GM12878 (cell line): Measurements from ENCODE around the gene TEPSIN. TPM values are rescaled to one million over a fixed set of nuclear protein-coding genes. Genes with fewer than 3 reads are reported as not detected.

Source experiments
- ATAC-seq: fragments of 200-7000 bp; cut with Tn5 transposase; 3 replicates; pipeline ENCODE4 v1.9.1; 2020; ENCODE audit warnings: mild to moderate bottlenecking, moderate library complexity
- BruUV-seq: library from RNA; stranded (reverse); fragments of 400-500 nt; replicated peaks from 2 replicates; lab custom pipeline; 2021; lab: Mats Ljungman, UMichigan
- CTCF ChIA-PET: fragments of 300-600 bp; sonication (Branson Sonifier 250); formaldehyde crosslinking; extraction: SDS; loops from one replicate; lab custom pipeline; 2021; ENCODE audit warnings: inconsistent platforms; lab: Yijun Ruan, JAX
- POLR2A ChIA-PET: fragments of 350-600 bp; formaldehyde crosslinking; extraction: SDS; loops from one replicate; lab custom pipeline; 2021; ENCODE audit warnings: inconsistent platforms; lab: Charles Lee
- RAD21 ChIA-PET: fragments of 300-600 bp; sonication (Branson Sonifier 250); formaldehyde crosslinking; loops from one replicate; lab custom pipeline; 2023; ENCODE audit warnings: antibody characterized with exemption; ENCODE audit not compliant: unreplicated experiment; lab: Charles Lee
- SMC1A ChIA-PET: fragments of 300-600 bp; sonication (Branson Sonifier 250); formaldehyde crosslinking; loops from one replicate; lab custom pipeline; 2023; ENCODE audit not compliant: unreplicated experiment, uncharacterized antibody; lab: Charles Lee
- DNase-seq: peaks from one replicate; pipeline ENCODE4 v3.0.0-alpha.2; 2011; ENCODE audit warnings: low read depth, low spot score
- FAIRE-seq: peaks from 3 replicates; lab custom pipeline; 2011; peaks lifted over from hg19 to GRCh38; lab: Jason Lieb, UNC
- H2AFZ ChIP-seq: 2 replicates; pipeline ENCODE4 v1.6.0; 2011; ENCODE audit warnings: low read depth, low read length, control low read depth; ENCODE audit not compliant: control insufficient read depth
- H3K27ac ChIP-seq: 2 replicates; pipeline ENCODE4 v1.5.1; 2011; ENCODE audit warnings: control low read depth; ENCODE audit not compliant: control insufficient read depth, insufficient read depth
- H3K27me3 ChIP-seq, 2 experiments: replicated peaks in 1 of 2; 2 replicates each; pipeline versions ENCODE4 v1.6.0 to v1.6.1; 2011; ENCODE audit warnings: low read length in 1 of 2; ENCODE audit not compliant: control insufficient read depth in 2 of 2, insufficient read depth in 2 of 2
- H3K36me3 ChIP-seq, 2 experiments: 2 replicates each; pipeline ENCODE4 v1.5.1; 2011; ENCODE audit warnings: low read length in 1 of 2; ENCODE audit not compliant: control insufficient read depth in 2 of 2, insufficient read depth in 2 of 2
- H3K4me1 ChIP-seq: 2 replicates; pipeline ENCODE4 v1.6.1; 2011; ENCODE audit warnings: mild to moderate bottlenecking, low read length, moderate library complexity, mixed read lengths; ENCODE audit not compliant: control insufficient read depth, insufficient read depth
- H3K4me2 ChIP-seq: 2 replicates; pipeline ENCODE4 v1.6.0; 2011; ENCODE audit warnings: control low read depth; ENCODE audit not compliant: control insufficient read depth, insufficient read depth
- H3K4me3 ChIP-seq: fragments of 200-600 bp; sonication (generic); 2 replicates; pipeline ENCODE4 v1.5.1; 2016
- H3K79me2 ChIP-seq: 2 replicates; pipeline ENCODE4 v1.6.0; 2011; ENCODE audit warnings: low read length; ENCODE audit not compliant: control insufficient read depth, insufficient read depth
- H3K9ac ChIP-seq: 2 replicates; pipeline ENCODE4 v1.8.0; 2011; ENCODE audit warnings: low read length, control low read depth, mixed read lengths; ENCODE audit not compliant: control insufficient read depth, insufficient read depth
- H3K9me3 ChIP-seq: replicated peaks from 3 replicates; pipeline ENCODE4 v1.5.1; 2011; ENCODE audit warnings: mild to moderate bottlenecking, low read length; ENCODE audit not compliant: control insufficient read depth, insufficient read depth
- H4K20me1 ChIP-seq: 2 replicates; pipeline ENCODE4 v1.6.0; 2011; ENCODE audit not compliant: control insufficient read depth, insufficient read depth
- ATF3 ChIP-seq: IDR thresholded peaks from 2 replicates; pipeline ENCODE4 v1.6.1; 2011; ENCODE audit warnings: low read depth, mild to moderate bottlenecking, low read length, moderate library complexity, borderline replicate concordance; ENCODE audit errors: extremely low read depth
- BCL3 ChIP-seq: IDR thresholded peaks from 2 replicates; pipeline ENCODE4 v1.6.1; 2011; ENCODE audit warnings: borderline replicate concordance, low read depth, mild to moderate bottlenecking, moderate library complexity, low read length; ENCODE audit not compliant: insufficient read depth, poor library complexity, severe bottlenecking
- BCLAF1 ChIP-seq: fragments of 450-650 bp; IDR thresholded peaks from 2 replicates; pipeline ENCODE4 v1.6.1; 2017; ENCODE audit warnings: antibody characterized with exemption, mild to moderate bottlenecking, moderate library complexity
- CBX5 ChIP-seq: sonication (generic); IDR thresholded peaks from 2 replicates; pipeline ENCODE4 v1.6.1; 2016; ENCODE audit warnings: low read depth, moderate library complexity, mild to moderate bottlenecking, inconsistent platforms
- ETV6 ChIP-seq, 2 experiments: fragments of 450-650 bp in 1 of 2; IDR thresholded peaks in 1 of 2; conservative IDR thresholded peaks in 1 of 2; 2 replicates each; pipeline ENCODE4 v1.6.1; 2014; ENCODE audit warnings: antibody characterized with exemption in 1 of 2, borderline replicate concordance in 1 of 2, low read depth in 1 of 2, mild to moderate bottlenecking in 1 of 2, moderate library complexity in 1 of 2
- HDAC6 ChIP-seq: fragments of 200-600 bp; sonication (generic); IDR thresholded peaks from one replicate; pipeline ENCODE4 v1.8.0; 2017; ENCODE audit warnings: antibody characterized with exemption; ENCODE audit not compliant: unreplicated experiment
- IKZF2 ChIP-seq, 2 experiments: fragments of 450-650 bp; IDR thresholded peaks; 2 replicates each; pipeline ENCODE4 v1.6.1; 2017; ENCODE audit warnings: mild to moderate bottlenecking in 2 of 2, moderate library complexity in 2 of 2
- KLF5 ChIP-seq: fragments of 450-650 bp; IDR thresholded peaks from 2 replicates; pipeline ENCODE4 v1.6.1; 2014; ENCODE audit warnings: mild to moderate bottlenecking; ENCODE audit not compliant: partially characterized antibody
- MEF2B ChIP-seq: fragments of 450-650 bp; IDR thresholded peaks from 2 replicates; pipeline ENCODE4 v1.6.1; 2018; ENCODE audit warnings: mild to moderate bottlenecking, moderate library complexity; ENCODE audit not compliant: partially characterized antibody, poor library complexity, severe bottlenecking
- NR2C2 ChIP-seq: IDR thresholded peaks from 2 replicates; pipeline ENCODE4 v1.6.1; 2011; ENCODE audit warnings: borderline replicate concordance, low read depth; ENCODE audit not compliant: control insufficient read depth, insufficient read length
- PAX5 ChIP-seq: IDR thresholded peaks from 2 replicates; pipeline ENCODE4 v1.6.1; 2011; ENCODE audit warnings: low read depth, low read length, borderline replicate concordance
- PML ChIP-seq: IDR thresholded peaks from 2 replicates; pipeline ENCODE4 v1.6.1; 2012; ENCODE audit warnings: low read length, inconsistent platforms
- SREBF2 ChIP-seq: IDR thresholded peaks from 2 replicates; pipeline ENCODE4 v1.6.1; 2012; ENCODE audit warnings: mild to moderate bottlenecking, low read length
- SUPT20H ChIP-seq: IDR thresholded peaks from 2 replicates; pipeline ENCODE4 v1.6.1; 2011; ENCODE audit warnings: low read depth, mild to moderate bottlenecking, low read length, moderate library complexity, borderline replicate concordance; ENCODE audit not compliant: control insufficient read depth
- ZSCAN29 ChIP-seq: fragments of 450-650 bp; IDR thresholded peaks from 2 replicates; pipeline ENCODE4 v1.6.1; 2017; ENCODE audit warnings: mild to moderate bottlenecking, moderate library complexity
- WGBS: methylation state at CpG from one replicate; pipeline ENCODE4 v1.1.6; 2016; ENCODE audit warnings: low lambda C conversion rate; ENCODE audit not compliant: insufficient replicate concordance, insufficient coverage; ENCODE audit errors: missing lambda C conversion rate; 5-methylcytosine and 5-hydroxymethylcytosine counted together
- in situ Hi-C: fragments of 300-500 bp; cut with MboI; formaldehyde crosslinking; loops from 9 replicates; pipeline ENCODE4 v1.14.3; 2018; ENCODE audit warnings: mixed read lengths
- intact Hi-C: fragments of 100-400 bp; cut with micrococcal nuclease; formaldehyde crosslinking; loops from one replicate; pipeline ENCODE4 v1.14.2; 2022; ENCODE audit not compliant: unreplicated experiment
- polyA plus RNA-seq, 11 experiments: library from polyadenylated mRNA; depleted of rRNA in 4 of 11; unstranded in 6 of 11; stranded (reverse) in 5 of 11; fragments of >200 nt; fragmentation: Nextera tagmentation in 4 of 11; fragmentation: Illumina TruSeq in 1 of 11; extraction: Ambion mirVana in 4 of 11; extraction: Trizol in 1 of 11; gene quantifications; 1 replicate in 1 of 11; 2 replicates in 10 of 11; pipeline versions ENCODE4 v1.2.1 to v1.2.3, GENCODE V29; 2011 to 2016; ENCODE audit warnings: inconsistent platforms in 2 of 11, missing spikeins in 2 of 11, low read depth in 1 of 11
- total RNA-seq, 4 experiments: library from RNA; depleted of rRNA in 3 of 4; stranded (reverse); fragments of >200 nt in 3 of 4; fragmentation: Illumina TruSeq in 1 of 4; extraction: Trizol in 1 of 4; gene quantifications; 2 replicates each; pipeline versions ENCODE4 v1.2.1 to v1.2.3, GENCODE V29; 2013 to 2021

TEPSIN gene
- total and polyA plus RNA-seq, 10 of the 15 experiments (the other 5 are each of a cell fraction or from before 2014, with no cell fraction given) = 0.87 to 36.7 (median 5.3) TPM

GRCh38 chr17:81184555-81184954, 54.3 kb downstream of the TEPSIN start (continued):
- TF ChIP-seq MEF2B (no peak), SUPT20H (no peak), ATF3 (no peak), ETV6 (conservative IDR thresholded peaks at IDR 0.05 in 1 of 2, IDR thresholded peaks at IDR 0.05 in 1 of 2; ENCODE audit: borderline replicate concordance in 1 of 2, low read depth in 1 of 2) (no peak), ZSCAN29 (no peak), NR2C2 (no peak), PAX5 (no peak)

- no peak for ATAC-seq
- Histone ChIP-seq H3K4me1 (no peaks in the 10 kb centered on the region), H3K27ac (no peak overlapping the region), H3K9me3 (no peaks in the 10 kb centered on the region), H3K4me2 (no peak overlapping the region), H2AFZ (no peak overlapping the region), H4K20me1 (no peaks in the 10 kb centered on the region), H3K79me2 (no peaks in the 10 kb centered on the region), H3K4me3 (no peak overlapping the region), H3K36me3 (no peaks in the 10 kb centered on the region), H3K9ac (no peak overlapping the region), H3K27me3 (no peaks in the 10 kb centered on the region)
- FAIRE-seq = no peak
- WGBS = 33% methylated on average over 11 of the region's 11 CpGs
- BruUV-seq = no TSS peak
- intact Hi-C loops (no loop called here), in situ Hi-C loops (no loop called here)
- ChIA-PET CTCF (no interaction called here), SMC1A (no interaction called here), POLR2A (no interaction called here), RAD21 (no interaction called here)
- DNase-seq = no peak
- TF ChIP-seq BCL3 (no peak), SREBF2 (no peak), BCLAF1 (no peak), CBX5 (no peak), HDAC6 (no peak), KLF5 (no peak), IKZF2 (IDR thresholded peaks at IDR 0.05) (no peak), PML (no peak)
Observed at GRCh38 chr17:81183807-81184206, 55.0 kb downstream of the TEPSIN start.
